ENCODE results near the gene ALDH1A2. TPM values are rescaled to one million over a fixed set of nuclear protein-coding genes. Genes with fewer than 3 reads are reported as not detected.

ALDH1A2 gene
- total and polyA plus RNA-seq, 9 donors: 10.3 to 120 (median 45.0) TPM

DNA sequence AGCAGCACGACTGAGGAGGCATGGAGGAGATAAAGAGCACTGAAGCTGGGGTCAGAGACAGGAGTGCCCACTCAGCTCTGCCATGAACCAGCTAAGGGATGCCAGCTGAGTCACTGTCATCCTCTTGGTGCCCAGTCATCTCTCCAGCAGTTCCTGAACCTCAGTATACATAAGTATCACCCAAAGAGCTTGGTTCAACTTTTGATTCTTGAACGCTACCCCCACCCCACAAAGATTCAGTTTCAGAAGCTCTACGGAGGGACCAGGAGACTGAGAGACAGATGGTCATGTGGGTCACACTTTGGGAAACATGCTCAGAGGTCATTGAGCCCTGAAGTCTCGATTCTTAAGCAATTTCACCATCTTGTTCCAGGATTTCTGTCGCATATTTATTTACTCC, 108.4 kb downstream of the ALDH1A2 start:
- intact Hi-C loops (cut with DNase I): no loop called here
- WGBS, 3 donors: 87 to 94% (median 89%) methylated on average over 5 of the region's 5 CpGs
- H3K36me3 ChIP-seq: no peaks in the 10 kb centered on the region
- H3K9me3 ChIP-seq: no peaks in the 10 kb centered on the region
- H3K27ac ChIP-seq: no peak overlapping the region
- TF ChIP-seq, protein P1, sequence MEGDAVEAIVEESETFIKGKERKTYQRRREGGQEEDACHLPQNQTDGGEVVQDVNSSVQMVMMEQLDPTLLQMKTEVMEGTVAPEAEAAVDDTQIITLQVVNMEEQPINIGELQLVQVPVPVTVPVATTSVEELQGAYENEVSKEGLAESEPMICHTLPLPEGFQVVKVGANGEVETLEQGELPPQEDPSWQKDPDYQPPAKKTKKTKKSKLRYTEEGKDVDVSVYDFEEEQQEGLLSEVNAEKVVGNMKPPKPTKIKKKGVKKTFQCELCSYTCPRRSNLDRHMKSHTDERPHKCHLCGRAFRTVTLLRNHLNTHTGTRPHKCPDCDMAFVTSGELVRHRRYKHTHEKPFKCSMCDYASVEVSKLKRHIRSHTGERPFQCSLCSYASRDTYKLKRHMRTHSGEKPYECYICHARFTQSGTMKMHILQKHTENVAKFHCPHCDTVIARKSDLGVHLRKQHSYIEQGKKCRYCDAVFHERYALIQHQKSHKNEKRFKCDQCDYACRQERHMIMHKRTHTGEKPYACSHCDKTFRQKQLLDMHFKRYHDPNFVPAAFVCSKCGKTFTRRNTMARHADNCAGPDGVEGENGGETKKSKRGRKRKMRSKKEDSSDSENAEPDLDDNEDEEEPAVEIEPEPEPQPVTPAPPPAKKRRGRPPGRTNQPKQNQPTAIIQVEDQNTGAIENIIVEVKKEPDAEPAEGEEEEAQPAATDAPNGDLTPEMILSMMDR (IDR thresholded peaks at IDR 0.05): no peak
- TF ChIP-seq EP300 (IDR thresholded peaks at IDR 0.05): no peak
- no peak for TF ChIP-seq POLR2A (IDR thresholded peaks at IDR 0.05)
- H3K4me1 ChIP-seq (ENCODE audit: insufficient read depth): peaks cover 8% of the 10 kb centered on the region
- DNase-seq: no peak
- H3K27me3 ChIP-seq: no peaks in the 10 kb centered on the region
- no peak overlapping the region for H3K4me3 ChIP-seq

DNA sequence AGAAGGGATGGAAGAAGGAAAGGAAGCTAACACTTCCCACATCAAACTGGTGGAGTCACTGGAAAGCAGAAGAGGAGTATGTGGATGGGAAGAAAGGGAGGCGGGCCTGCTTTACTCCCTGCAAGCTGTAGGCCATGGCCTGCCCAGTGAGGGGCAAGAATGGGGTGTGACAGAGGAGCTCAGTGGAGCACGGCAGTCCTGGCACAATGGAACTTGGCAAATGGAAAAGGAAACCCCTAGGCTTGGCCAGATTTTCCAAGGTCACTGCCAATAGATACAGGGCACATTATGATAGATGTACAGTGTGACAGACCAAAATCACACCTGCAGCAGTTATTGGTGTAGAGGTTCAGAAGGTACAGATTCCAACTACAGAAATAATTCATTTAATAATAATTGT, 111.6 kb downstream of the ALDH1A2 start:
- no peak overlapping the region for H3K27ac ChIP-seq
- intact Hi-C loops (cut with DNase I): no loop called here
- H3K9me3 ChIP-seq: no peaks in the 10 kb centered on the region
- WGBS, 3 donors: 72 to 77% (median 73%) methylated on average over 2 of the region's 2 CpGs
- no peak overlapping the region for H3K4me3 ChIP-seq
- H3K4me1 ChIP-seq (ENCODE audit: insufficient read depth): peaks cover 10% of the 10 kb centered on the region
- TF ChIP-seq EP300 (IDR thresholded peaks at IDR 0.05): no peak
- no peak for TF ChIP-seq POLR2A (IDR thresholded peaks at IDR 0.05)
- TF ChIP-seq, protein P1 (IDR thresholded peaks at IDR 0.05): no peak
- H3K36me3 ChIP-seq: no peaks in the 10 kb centered on the region
- no peak for DNase-seq
- H3K27me3 ChIP-seq: no peaks in the 10 kb centered on the region

- 89 to 91% (median 89%) methylated on average over 7 of the region's 7 CpGs for WGBS, 3 donors
- Histone ChIP-seq H3K9me3 (no peaks in the 10 kb centered on the region), H3K4me1 (ENCODE audit: insufficient read depth) (peaks cover 19% of the 10 kb centered on the region), H3K27ac (no peak overlapping the region), H3K27me3 (no peaks in the 10 kb centered on the region), H3K4me3 (no peak overlapping the region), H3K36me3 (no peaks in the 10 kb centered on the region)
- no peak for DNase-seq
- intact Hi-C loops (cut with DNase I): no loop called here
- TF ChIP-seq EP300 (IDR thresholded peaks at IDR 0.05) (no peak), POLR2A (IDR thresholded peaks at IDR 0.05) (no peak)
- TF ChIP-seq, protein P1 (IDR thresholded peaks at IDR 0.05): no peak
Measured at GRCh38 chr15:57951328-57951932, 114.1 kb downstream of the ALDH1A2 start.

- DNase-seq: no peak
- WGBS, 3 donors: 92 to 97% (median 97%) methylated on average over 8 of the region's 8 CpGs
- TF ChIP-seq EP300 (IDR thresholded peaks at IDR 0.05) (no peak), POLR2A (IDR thresholded peaks at IDR 0.05) (no peak)
- TF ChIP-seq, protein P1 (IDR thresholded peaks at IDR 0.05): no peak
Measured at GRCh38 chr15:57950381-57950946, 115.0 kb downstream of the ALDH1A2 start.

More at GRCh38 chr15:57950381-57950946, 115.0 kb downstream of the ALDH1A2 start:
- Histone ChIP-seq H3K27me3 (no peaks in the 10 kb centered on the region), H3K27ac (no peak overlapping the region), H3K4me1 (ENCODE audit: insufficient read depth) (peaks cover 18% of the 10 kb centered on the region), H3K4me3 (no peak overlapping the region), H3K36me3 (no peaks in the 10 kb centered on the region), H3K9me3 (no peaks in the 10 kb centered on the region)
- intact Hi-C loops (cut with DNase I): no loop called here
